IMR-90 (cell line): ENCODE data around the gene ACAT2. TPM values are rescaled to one million over a fixed set of nuclear protein-coding genes. Genes with fewer than 3 reads are reported as not detected.

ENCODE experiments used
- ATAC-seq: fragments of 200-7000 bp; cut with Tn5 transposase; 2 replicates; pipeline ENCODE4 v1.9.1; 2020; ENCODE audit warnings: low read depth, mild to moderate bottlenecking, moderate library complexity
- BruUV-seq: library from RNA; stranded (reverse); fragments of 400-500 nt; replicated peaks from 2 replicates; lab custom pipeline; 2021; lab: Mats Ljungman, UMichigan
- CTCF ChIA-PET: fragments of 300-600 bp; formaldehyde crosslinking; extraction: SDS; loops from one replicate; lab custom pipeline; 2021; ENCODE audit warnings: antibody characterized with exemption; lab: Yijun Ruan, JAX
- POLR2A ChIA-PET: fragments of 300-600 bp; sonication (Branson Sonifier 250); formaldehyde crosslinking; loops from one replicate; lab custom pipeline; 2022; ENCODE audit warnings: antibody characterized with exemption; ENCODE audit not compliant: unreplicated experiment; lab: Charles Lee
- DNase-seq: peaks from one replicate; pipeline ENCODE4 v3.0.0; 2013
- H2AFZ ChIP-seq: replicated peaks from 2 replicates; pipeline ENCODE3; 2013; ENCODE audit warnings: low read length, mild to moderate bottlenecking; ENCODE audit not compliant: poor library complexity
- H2AK5ac ChIP-seq: 2 replicates; pipeline ENCODE4 v1.6.1; 2013; ENCODE audit warnings: low read depth, low read length, inconsistent platforms
- H2AK9ac ChIP-seq: replicated peaks from 2 replicates; pipeline ENCODE3; 2013; ENCODE audit warnings: mild to moderate bottlenecking, low read depth, low read length, moderate library complexity; ENCODE audit not compliant: poor library complexity
- H2BK120ac ChIP-seq: 2 replicates; pipeline ENCODE4 v1.6.1; 2013; ENCODE audit warnings: low read depth, low read length, inconsistent platforms
- H2BK15ac ChIP-seq: 3 replicates; pipeline ENCODE4 v1.6.1; 2013; ENCODE audit warnings: low read depth, low read length, inconsistent platforms
- H2BK20ac ChIP-seq: 2 replicates; pipeline ENCODE4 v1.6.1; 2013; ENCODE audit warnings: low read depth, mild to moderate bottlenecking, inconsistent platforms, low read length, moderate library complexity
- H2BK5ac ChIP-seq: 2 replicates; pipeline ENCODE4 v1.6.1; 2013; ENCODE audit warnings: mild to moderate bottlenecking, low read depth, low read length, inconsistent platforms; ENCODE audit not compliant: poor library complexity, severe bottlenecking
- H3K14ac ChIP-seq: replicated peaks from 2 replicates; pipeline ENCODE4 v1.6.1; 2013; ENCODE audit warnings: low read depth, low read length, inconsistent platforms
- H3K18ac ChIP-seq: 2 replicates; pipeline ENCODE4 v1.6.1; 2013; ENCODE audit warnings: low read depth, low read length, control low read depth
- H3K23ac ChIP-seq: 2 replicates; pipeline ENCODE4 v1.6.1; 2013; ENCODE audit warnings: low read depth, low read length, inconsistent platforms
- H3K27ac ChIP-seq: 2 replicates; pipeline ENCODE4 v1.5.1; 2013; ENCODE audit warnings: mild to moderate bottlenecking, control low read depth, low read length; ENCODE audit not compliant: insufficient read depth
- H3K27me3 ChIP-seq: 2 replicates; pipeline ENCODE4 v1.6.1; 2013; ENCODE audit warnings: low read length; ENCODE audit not compliant: control insufficient read depth, insufficient read depth
- H3K36me3 ChIP-seq: 2 replicates; pipeline ENCODE4 v1.6.1; 2013; ENCODE audit warnings: low read length, mixed read lengths; ENCODE audit not compliant: control insufficient read depth, insufficient read depth
- H3K4ac ChIP-seq: 2 replicates; pipeline ENCODE4 v1.6.1; 2013; ENCODE audit warnings: low read depth, low read length, inconsistent platforms
- H3K4me1 ChIP-seq: 2 replicates; pipeline ENCODE4 v1.6.1; 2013; ENCODE audit warnings: low read length, mixed read lengths; ENCODE audit not compliant: control insufficient read depth, insufficient read depth
- H3K4me2 ChIP-seq: 2 replicates; pipeline ENCODE4 v1.6.1; 2013; ENCODE audit warnings: low read depth, mild to moderate bottlenecking, control low read depth, low read length, moderate library complexity
- H3K4me3 ChIP-seq: 2 replicates; pipeline ENCODE4 v1.5.1; 2013; ENCODE audit warnings: low read depth, mild to moderate bottlenecking, control low read depth, low read length, moderate library complexity; ENCODE audit not compliant: insufficient read depth
- H3K56ac ChIP-seq: 2 replicates; pipeline ENCODE4 v1.6.1; 2013; ENCODE audit warnings: low read length, inconsistent platforms; ENCODE audit not compliant: insufficient read depth; ENCODE audit errors: extremely low read depth
- H3K79me1 ChIP-seq, 2 experiments: 2 replicates each; pipeline ENCODE4 v1.6.1; 2013; ENCODE audit warnings: low read length in 2 of 2, inconsistent platforms in 1 of 2, low read depth in 1 of 2
- H3K9ac ChIP-seq: 2 replicates; pipeline ENCODE4 v1.6.1; 2013; ENCODE audit warnings: low read depth, low read length, control low read depth
- H3K9me1 ChIP-seq: 2 replicates; pipeline ENCODE4 v1.6.1; 2013; ENCODE audit warnings: low read length, inconsistent platforms; ENCODE audit not compliant: insufficient read depth
- H3K9me3 ChIP-seq: 2 replicates; pipeline ENCODE4 v1.6.1; 2013; ENCODE audit warnings: low read length; ENCODE audit not compliant: control insufficient read depth, insufficient read depth
- H4K20me1 ChIP-seq: 2 replicates; pipeline ENCODE4 v1.6.1; 2013; ENCODE audit warnings: low read length, inconsistent platforms; ENCODE audit not compliant: insufficient read depth
- H4K5ac ChIP-seq: 2 replicates; pipeline ENCODE4 v1.6.1; 2013; ENCODE audit warnings: mild to moderate bottlenecking, low read depth, low read length, control low read depth
- H4K8ac ChIP-seq, 2 experiments: 2 replicates each; pipeline ENCODE4 v1.6.1; 2013; ENCODE audit warnings: low read depth in 2 of 2, low read length in 2 of 2, control low read depth in 1 of 2, inconsistent platforms in 1 of 2
- H4K91ac ChIP-seq: 2 replicates; pipeline ENCODE4 v1.6.1; 2013; ENCODE audit warnings: low read depth, low read length, inconsistent platforms; ENCODE audit not compliant: insufficient read depth
- MXI1 ChIP-seq: IDR thresholded peaks from 2 replicates; pipeline ENCODE4 v1.6.1; 2012; ENCODE audit warnings: low read depth, mild to moderate bottlenecking, low read length, moderate library complexity, borderline replicate concordance
- RAD21 ChIP-seq: IDR thresholded peaks from 2 replicates; pipeline ENCODE4 v1.6.1; 2012; ENCODE audit warnings: low read length, improper control_type of control experiment
- RCOR1 ChIP-seq: IDR thresholded peaks from 2 replicates; pipeline ENCODE4 v1.6.1; 2012; ENCODE audit warnings: mild to moderate bottlenecking, low read length, improper control_type of control experiment; ENCODE audit not compliant: insufficient replicate concordance
- WGBS, 2 experiments: methylation state at CpG; one replicate each; pipeline versions ENCODE4 v1.1.5 to v1.1.7; 2013; ENCODE audit warnings: missing lambda C conversion rate in 2 of 2; ENCODE audit not compliant: insufficient read length in 1 of 2; ENCODE audit errors: extremely low coverage in 2 of 2; 5-methylcytosine and 5-hydroxymethylcytosine counted together
- dilution Hi-C: fragments of 300-500 bp; cut with HindIII; formaldehyde crosslinking; loops from one replicate; pipeline ENCODE4 v1.14.3; 2018; ENCODE audit warnings: low sequenced_read_pairs; ENCODE audit not compliant: unreplicated experiment
- in situ Hi-C: fragments of 300-500 bp; cut with MboI; formaldehyde crosslinking; loops from 3 replicates; pipeline ENCODE4 v1.14.3; 2019; ENCODE audit warnings: low sequenced_read_pairs, inconsistent platforms, mixed read lengths
- intact Hi-C: fragments of 100-400 bp; cut with micrococcal nuclease; formaldehyde crosslinking; loops from 2 replicates; pipeline ENCODE4 v1.10.0; 2022
- polyA plus RNA-seq, 3 experiments: library from polyadenylated mRNA; depleted of rRNA; stranded (reverse); fragments of >200 nt; gene quantifications; 2 replicates each; pipeline ENCODE4 v1.2.3, GENCODE V29; 2012; ENCODE audit warnings: low replicate concordance in 1 of 3
- total RNA-seq: library from RNA; depleted of rRNA; stranded (reverse); fragments of >200 nt; gene quantifications from 2 replicates; pipeline ENCODE4 v1.2.3, GENCODE V29; 2012

The ACAT2 gene
- total and polyA plus RNA-seq, 2 of the 4 experiments (the other 2 are of a cell fraction), result 30.5 to 45.2 TPM

GRCh38 chr6:159817951-159818739 lies 56.3 kb downstream of the ACAT2 start:
- Histone ChIP-seq H2AFZ (no peak overlapping the region), H3K36me3 (no peaks in the 10 kb centered on the region), H2BK15ac (no peak overlapping the region), H3K9me3 (no peaks in the 10 kb centered on the region), H3K4me1 (peaks cover 2% of the 10 kb centered on the region; the same call in 1 of the 2 replicates), H3K27me3 (peaks cover 30% of the 10 kb centered on the region), H3K14ac (no peak overlapping the region), H3K23ac (no peak overlapping the region), H4K5ac (no peak overlapping the region), H4K8ac (no peak overlapping the region), H3K18ac (no peak overlapping the region), H2BK20ac (no peak overlapping the region), H2BK120ac (no peak overlapping the region), H3K9ac (no peak overlapping the region), H3K56ac (no peak overlapping the region), H4K91ac (no peak overlapping the region), H2AK9ac (no peak overlapping the region), H3K4ac (no peak overlapping the region), H3K4me3 (no peak overlapping the region), H3K9me1 (no peaks in the 10 kb centered on the region; the same call in 1 of the 2 replicates), H2AK5ac (no peak overlapping the region), H3K79me1 (no peaks in the 10 kb centered on the region), H3K4me2 (no peak overlapping the region), H3K27ac (no peak overlapping the region), H2BK5ac (no peak overlapping the region), H4K20me1 (no peaks in the 10 kb centered on the region)
- BruUV-seq, result no TSS peak
- WGBS, 2 experiments, result 94% methylated on average over 6 of the region's 23 CpGs; no CpG with 5 or more reads in 1 of the 2 experiments
- DNase-seq, result no peak
- ChIA-PET CTCF (no interaction called here), POLR2A (no interaction called here)
- ATAC-seq, result no peak
- intact Hi-C loops, result no loop called here
- TF ChIP-seq RAD21, result no peak
- TF ChIP-seq RCOR1, result no peak
- no peak for TF ChIP-seq MXI1
- dilution Hi-C loops, result no loop called here
- in situ Hi-C loops, result loop anchor here (25.0 kb wide), 1 partner anchor 631 kb away; no protein-coding TSS in a partner anchor
